Lung microvascular endothelial cell (primary cell): Measurements from ENCODE around the gene NFIB. TPM values are rescaled to one million over a fixed set of nuclear protein-coding genes. Genes with fewer than 3 reads are reported as not detected.

Experiments used
- DNase-seq, 2 donors: peaks; one replicate each; pipeline versions ENCODE4 v3.0.0 to v3.0.0-alpha.2; 2010; ENCODE audit warnings: low read depth in 2 of 2
- total RNA-seq: library from RNA; depleted of rRNA; stranded (reverse); fragments of >200 nt; gene quantifications from 2 replicates; pipeline ENCODE4 v1.2.1, GENCODE V29; 2014

The NFIB gene
- total RNA-seq, 1 donor from 2014 or later: 164 TPM

DNA sequence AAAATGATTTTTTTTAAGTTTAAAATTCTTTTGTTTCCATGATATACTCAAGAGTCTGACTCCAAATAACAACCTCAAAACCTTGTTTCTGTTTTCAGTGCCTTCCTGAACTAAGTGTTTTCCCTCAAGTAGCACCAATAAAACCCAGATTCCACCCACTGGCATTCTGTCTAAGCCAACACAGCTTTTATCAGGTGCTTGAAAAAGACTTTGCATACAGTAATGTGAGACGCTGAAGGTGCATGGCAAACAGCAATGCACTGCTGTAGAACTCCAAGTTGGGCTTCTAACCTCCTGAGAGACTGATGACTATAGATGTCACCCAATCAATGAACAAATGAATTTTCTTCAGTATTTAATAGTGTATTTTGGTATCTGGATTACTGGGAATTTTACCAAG lies 95.7 kb downstream of the NFIB start:
- DNase-seq: no peak

DNA sequence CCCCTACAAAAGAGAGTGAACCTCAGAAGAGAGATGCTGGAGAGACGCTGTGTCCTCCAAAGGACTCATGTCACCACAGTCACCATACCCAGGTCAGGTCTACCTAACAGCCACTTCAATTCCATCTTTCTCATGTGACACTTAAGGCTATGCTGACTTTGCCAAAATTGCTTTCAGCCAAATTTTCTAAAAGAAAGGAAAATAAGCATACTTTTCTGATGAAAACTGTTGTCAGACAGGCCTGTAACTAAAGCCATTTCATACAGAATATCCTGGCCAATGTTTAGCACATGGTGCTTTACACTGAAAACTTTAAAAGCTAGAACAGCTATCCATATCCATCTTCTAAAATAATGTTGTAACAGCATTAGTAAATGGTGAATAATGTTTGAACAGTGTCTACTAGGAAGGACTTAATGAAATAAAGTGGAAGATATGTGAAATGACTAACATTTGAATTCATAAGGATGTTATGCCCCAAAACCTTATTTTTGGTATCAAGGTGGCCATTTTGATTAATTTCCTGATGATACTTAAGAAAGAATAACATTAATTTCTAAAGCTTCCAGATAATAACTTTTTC lies 97.2 kb downstream of the NFIB start:
- DNase-seq: no peak

- peak in 1 of 2 donors; percentile 40 for DNase-seq
Measured at GRCh38 chr9:14215614-14216013, 98.3 kb downstream of the NFIB start.

DNA sequence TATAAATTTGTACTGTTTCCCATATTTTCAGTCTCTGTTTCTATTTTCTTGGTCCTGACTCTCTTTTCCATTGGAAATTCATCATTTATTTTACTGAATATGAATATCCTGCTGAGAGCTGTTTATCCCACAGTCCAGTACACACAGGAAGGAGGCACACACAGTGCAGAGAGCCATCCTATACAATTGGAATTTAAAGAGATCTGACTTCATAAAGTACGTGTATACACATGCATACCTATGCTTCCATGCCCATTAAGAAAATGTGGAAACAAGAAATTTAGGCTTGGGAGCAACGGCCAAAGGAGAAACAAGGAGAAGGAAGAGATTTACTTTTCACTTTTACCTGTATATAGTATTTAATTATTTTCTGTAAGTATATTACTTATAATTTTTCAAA lies 99.2 kb downstream of the NFIB start:
- no peak for DNase-seq

- DNase-seq: peak in 1 of 2 donors; percentile 36
Measured at GRCh38 chr9:14214065-14214684, 99.8 kb downstream of the NFIB start.

GRCh38 chr9:14213504-14213903 lies 100.4 kb downstream of the NFIB start:
- no peak for DNase-seq

DNA sequence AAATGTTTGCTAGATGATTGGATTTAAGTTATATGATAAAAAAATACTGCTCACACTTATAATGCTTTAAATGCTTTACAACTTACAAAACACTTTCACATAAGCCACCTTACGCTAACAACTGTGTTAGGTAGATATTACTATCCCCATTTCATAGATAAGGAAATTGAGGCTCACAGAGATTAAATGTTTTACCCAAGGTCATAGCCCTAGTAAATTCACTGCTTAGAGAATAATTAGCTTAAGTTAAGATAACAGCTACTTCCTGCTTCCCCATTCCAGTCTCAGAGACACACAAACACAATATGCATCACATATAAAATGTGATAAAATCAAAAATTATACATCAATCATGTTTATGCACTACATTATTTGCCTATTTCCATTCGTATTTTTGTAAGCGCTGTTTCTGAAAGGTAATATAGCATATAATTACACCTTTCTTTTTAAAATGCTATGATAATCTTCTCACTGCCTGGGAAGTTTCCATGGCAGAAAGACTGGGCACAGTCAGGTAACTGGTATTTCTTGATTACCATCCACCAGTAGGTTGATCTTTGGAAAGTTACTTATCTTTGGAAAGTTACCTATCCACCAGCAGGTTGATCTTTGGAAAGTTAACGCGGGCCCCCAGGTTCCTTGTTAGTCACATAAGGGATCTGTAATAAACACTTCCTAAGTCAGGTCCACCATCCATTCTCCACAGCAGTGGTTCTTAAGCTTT lies 101.1 kb downstream of the NFIB start:
- no peak for DNase-seq

GRCh38 chr9:14212077-14212476 lies 101.9 kb downstream of the NFIB start:
- DNase-seq: peak in 1 of 2 donors; percentile 59

- DNase-seq: no peak
Measured at GRCh38 chr9:14211564-14211963, 102.4 kb downstream of the NFIB start.

DNA sequence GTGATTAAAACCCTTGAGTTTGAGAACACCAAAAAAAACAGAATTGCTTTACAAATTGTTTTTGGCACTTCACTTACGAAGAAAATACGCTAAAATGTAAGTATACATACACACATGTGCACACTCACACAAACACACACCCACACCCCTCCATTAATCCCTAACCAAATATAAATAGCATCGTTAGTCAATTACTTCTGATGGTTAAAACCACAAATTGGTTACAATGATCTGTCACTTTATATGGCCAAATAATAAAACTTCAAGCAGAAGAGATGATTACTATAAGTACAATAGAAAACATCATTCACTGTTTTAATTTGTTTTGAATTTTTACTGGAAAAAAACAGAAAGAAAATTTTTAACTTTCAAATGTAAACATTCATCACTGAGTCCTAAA lies 103.5 kb downstream of the NFIB start:
- DNase-seq: no peak

GRCh38 chr9:14209399-14210345 lies 104.3 kb downstream of the NFIB start:
- no peak for DNase-seq

DNA sequence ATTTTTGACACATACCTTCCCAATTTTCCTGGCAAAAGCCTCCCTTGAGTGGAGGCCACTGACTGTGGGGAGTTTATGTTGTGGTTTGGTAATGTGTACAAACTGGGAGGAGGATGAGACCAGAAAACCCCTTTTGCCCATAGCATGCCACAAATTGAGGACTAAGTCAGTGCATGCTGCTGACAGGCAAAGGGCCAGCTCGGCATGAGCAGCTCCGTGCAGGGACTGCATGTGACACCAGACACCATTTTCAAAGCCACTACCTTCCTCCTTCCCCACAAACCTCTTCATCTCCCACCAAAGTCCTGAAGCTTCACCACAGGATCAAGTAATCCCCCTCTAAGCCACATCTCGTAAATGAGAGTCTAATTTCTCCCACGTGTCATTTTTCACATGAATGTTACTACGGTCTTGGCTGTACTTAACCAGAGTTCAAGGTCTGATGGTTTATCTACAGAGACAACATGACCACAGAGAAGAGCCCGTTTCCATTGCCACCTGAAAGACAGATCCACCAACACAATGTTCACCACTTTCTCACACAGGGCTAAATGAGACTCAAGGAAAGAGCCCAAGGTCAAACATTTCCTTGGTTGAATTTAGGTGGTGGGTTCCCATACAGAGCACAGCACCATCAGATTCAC lies 106.5 kb downstream of the NFIB start:
- no peak for DNase-seq

DNA sequence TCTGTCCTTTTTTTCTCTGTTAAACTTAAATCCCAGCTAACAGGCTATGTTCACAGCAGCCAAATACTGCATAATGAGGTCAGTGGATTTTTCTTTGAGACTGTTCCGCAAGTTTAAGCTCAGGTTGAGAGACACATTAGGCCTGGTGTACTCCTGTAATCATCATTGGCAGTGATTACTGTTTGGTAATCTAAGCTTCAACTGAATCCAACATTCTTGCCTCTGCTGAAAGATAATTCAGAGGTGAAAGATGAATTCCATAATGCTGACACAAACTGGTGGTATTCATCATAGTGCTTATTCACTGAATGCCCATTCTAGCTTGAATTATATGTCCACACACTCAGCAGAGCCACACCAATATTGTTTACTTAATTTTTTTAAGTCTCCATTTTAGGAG lies 108.5 kb downstream of the NFIB start:
- peak; percentile 31 to 42 for DNase-seq

DNA sequence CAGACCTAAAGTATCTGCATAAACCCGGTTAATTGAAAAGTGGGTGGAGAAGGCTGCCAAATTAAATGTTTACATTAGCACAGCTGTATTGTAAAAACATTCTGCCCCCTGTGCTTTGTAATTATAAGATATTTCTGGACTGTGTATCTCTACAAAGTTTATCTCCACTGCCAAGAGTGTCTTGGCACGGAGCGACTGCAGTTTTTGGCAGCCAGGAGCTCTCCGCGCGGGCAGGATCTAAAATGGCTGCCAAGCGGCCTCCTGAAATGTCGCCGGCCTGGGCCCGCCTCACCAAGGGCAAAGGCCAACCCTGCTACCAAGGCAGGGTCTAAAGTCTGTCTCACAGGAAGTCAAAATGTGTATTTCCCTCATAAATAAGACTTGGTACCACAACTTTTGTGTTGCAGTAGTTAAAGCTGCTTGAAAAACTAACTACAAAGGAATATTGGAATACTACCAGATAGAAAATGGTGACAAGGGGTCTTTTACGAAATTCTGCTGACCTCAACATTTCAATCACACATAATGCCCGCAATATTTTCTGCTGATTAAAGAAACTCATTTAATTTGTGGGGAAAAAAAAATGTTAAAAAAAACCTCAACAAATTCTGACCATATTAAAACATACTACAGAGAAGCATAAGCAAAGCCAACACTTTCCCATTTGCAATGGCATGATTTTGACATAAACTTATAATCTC lies 110.4 kb downstream of the NFIB start:
- DNase-seq: peak; percentile 63 to 76

DNA sequence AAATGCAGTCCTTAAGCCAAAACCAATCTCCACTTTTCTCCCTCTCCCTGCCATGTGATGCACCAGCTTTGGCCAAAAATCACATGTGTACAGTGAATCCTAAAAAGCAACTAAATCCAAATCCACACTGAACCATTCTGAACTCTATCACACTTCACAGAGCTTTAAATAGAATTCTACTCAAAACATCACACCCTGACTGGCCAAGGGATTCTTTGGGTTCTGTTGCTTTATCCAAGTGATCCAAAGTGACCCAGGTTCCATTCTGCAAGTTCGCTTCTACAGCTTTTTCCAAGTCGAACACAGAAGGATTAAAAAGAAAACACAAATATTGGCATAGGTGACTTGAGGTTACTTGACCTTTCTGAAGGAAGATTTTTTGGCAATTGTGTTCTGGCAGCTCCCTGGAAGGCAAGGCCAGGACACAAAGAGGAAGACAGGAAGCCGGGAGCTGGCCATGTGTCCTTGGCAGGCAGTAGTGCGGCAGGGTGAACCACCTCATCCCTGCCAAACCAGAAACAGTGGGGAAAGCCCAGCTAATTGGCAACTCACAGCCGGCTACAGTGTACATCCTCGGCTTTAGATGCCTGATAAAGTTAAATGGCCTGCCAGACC lies 115.0 kb downstream of the NFIB start:
- DNase-seq: peak; percentile 73 to 87

DNA sequence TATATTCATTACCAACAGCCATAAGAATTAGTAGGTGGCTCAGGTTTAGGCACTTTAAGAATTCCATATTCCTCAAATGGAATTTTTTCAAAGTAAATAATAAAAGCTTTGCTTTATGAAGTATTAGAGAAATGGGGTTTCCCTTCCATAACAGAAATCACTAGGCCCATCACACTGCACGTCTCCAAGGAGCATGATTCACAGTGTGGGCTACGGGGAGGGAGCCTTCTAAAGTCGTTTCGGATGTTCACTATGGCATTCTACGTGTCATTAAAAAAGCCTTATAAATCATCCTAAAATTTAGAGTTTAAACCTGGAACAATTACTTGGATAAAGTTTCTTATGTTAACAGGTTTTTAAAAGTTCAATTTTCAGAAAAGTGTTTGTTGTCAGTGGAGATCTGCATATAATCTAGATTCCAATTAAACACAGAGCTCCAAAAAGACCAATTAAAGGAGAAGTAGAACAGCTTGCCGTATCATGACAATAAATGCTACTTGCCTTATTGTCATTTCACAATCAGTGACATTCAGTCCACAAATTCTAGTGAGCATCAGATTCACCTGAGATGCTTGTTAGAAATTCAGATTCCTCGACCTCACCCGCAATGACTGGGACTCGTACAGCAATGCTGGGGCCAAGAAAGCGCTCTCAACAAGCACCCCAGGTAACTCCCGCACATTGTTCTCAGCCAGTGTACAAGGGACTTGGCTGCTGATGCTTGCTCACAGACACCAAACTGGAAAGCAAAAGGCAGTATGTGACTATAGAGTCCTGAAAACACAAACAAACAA lies 115.7 kb downstream of the NFIB start:
- no peak for DNase-seq

DNA sequence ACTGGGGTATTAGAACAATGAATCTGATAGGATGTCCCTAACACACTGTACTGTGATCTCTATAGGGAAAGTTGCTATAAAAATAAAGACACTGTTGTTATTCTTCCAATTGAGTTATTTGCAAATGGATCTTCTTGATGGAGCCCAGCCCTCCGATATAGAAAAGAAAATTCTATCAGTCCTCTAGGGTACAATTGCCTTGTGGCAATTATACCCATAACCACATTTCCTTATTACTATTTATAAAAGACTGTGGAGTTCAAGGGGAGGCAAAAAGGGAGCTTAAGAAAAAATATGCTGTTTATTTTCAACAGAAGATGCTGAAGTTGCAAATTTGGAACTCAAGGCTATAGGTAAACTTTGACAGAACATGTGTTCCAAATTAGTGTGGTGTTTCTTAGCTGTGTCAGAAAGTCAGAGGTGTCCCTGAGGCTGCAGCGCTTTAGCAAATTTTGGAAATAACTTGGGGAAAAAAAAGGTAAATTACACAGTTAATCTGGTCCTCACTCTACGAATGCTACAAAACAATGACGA lies 116.5 kb downstream of the NFIB start:
- DNase-seq: no peak

DNA sequence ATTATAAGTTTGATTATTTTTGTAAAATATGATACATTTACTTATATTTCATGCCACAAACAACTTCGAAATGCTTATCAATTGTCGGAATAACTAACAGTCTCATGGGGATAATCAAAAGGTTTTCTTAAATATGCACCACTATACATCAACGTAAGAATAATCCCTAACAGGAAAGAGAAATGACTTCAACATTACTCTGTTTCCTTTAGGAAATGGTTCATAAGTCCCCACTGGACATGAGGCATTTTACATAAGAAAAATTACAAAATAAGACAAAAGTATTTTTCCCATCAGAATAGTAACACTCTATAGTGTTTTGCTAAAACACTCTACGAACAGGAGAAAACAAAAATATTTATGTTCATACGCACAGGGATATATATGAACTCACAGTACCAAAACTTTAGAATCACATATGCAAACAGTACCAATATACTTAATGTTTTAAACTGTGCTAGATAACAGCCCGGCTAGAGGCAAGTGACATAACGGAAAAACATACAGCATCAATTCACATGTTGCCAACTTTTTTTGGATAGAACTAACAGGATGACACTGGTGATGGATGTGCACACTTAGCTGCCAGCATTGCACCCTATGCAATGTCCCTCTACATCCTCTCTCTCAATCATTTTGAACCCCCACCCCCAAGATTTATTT lies 120.5 kb downstream of the NFIB start:
- DNase-seq: peak; percentile 91 to 93

GRCh38 chr9:14192556-14192955 lies 121.4 kb downstream of the NFIB start:
- DNase-seq: peak; percentile 36 to 47
